Measurements from ENCODE around the gene PHTF1.
A peak's percentile ranks its signal among the peaks of the same experiment; 100 is the strongest.

Gene PHTF1

GRCh38 chr1:113759333-113760101 lies at the start of gene PHTF1:
TSS of gene PHTF1 (minus strand) at chr1:113759486. CDS start at chr1:113758703, 783 bp downstream.
- peak; percentile 42 for DNase-seq (ENCODE audit: low spot score)

DNA sequence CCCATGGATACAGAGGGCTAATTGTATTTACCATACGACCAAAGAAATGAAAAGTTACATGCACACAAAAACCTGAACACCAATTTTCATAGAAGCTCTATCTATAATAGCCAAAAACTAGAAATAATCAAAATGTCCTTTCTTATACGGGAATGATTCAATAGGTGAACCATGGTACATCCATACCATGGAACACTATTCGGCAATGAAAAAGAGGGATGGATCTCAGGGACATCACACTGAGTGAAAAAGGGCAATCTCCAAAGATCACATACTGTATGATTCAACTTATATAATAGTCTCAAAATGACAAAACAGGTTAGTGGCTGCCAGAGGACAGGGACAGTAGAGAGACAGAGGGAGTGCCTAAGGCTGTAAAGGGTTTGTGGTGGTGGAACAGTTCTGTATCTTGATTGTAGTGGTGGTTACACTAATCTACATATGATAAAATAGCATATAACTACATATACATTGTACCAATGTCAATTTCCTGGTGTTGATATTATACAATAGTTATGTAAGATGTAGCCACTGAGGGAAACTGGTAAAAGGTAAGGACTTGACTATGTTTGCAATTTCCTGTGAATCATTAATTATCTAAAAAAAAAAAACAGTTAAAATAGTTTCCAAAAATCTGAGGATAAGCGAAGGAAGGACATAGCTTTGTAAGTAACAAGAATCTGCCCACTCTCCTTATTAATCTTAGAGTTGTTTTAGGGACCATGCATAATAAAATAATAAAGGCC lies 49.3 kb upstream of the PHTF1 start:
- no peak for DNase-seq (ENCODE audit: low spot score)

GRCh38 chr1:113805639-113806038 lies 46.4 kb upstream of the PHTF1 start:
- DNase-seq (ENCODE audit: low spot score) = no peak

- DNase-seq (ENCODE audit: low spot score) = no peak
Observed at GRCh38 chr1:113805256-113805531, 45.9 kb upstream of the PHTF1 start.

- DNase-seq (ENCODE audit: low spot score) = no peak
Observed at GRCh38 chr1:113804421-113805255, 45.4 kb upstream of the PHTF1 start.

DNA sequence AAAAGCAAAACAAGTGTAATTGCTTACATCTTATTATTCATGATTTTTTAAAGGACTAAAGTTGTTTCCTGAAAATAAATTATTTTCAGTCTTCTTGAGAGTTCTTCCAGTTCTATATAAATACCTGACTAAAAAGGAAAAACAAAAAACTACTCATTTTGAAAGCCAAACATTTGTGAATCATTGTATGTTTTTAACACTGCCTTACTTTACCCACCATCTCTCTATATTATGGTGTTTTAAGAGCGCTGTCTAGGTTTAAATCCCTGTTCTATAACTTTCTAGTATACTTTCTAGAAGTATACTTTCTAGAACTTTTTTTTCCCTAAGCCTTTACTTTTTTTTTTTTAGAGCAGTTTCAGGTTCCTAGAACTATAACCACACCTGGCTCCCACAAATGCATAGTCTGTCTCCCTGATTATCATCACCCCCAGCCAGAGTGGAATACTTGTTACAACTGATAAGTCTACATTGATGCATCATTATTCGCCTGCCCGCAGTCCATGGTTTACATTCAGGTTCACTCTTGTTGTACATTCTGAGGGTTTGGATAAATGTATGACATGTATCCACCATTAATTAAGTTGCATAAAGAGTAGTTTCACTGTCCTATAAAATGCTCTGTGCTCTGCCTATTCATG lies 43.2 kb upstream of the PHTF1 start:
- no peak for DNase-seq (ENCODE audit: low spot score)

DNA sequence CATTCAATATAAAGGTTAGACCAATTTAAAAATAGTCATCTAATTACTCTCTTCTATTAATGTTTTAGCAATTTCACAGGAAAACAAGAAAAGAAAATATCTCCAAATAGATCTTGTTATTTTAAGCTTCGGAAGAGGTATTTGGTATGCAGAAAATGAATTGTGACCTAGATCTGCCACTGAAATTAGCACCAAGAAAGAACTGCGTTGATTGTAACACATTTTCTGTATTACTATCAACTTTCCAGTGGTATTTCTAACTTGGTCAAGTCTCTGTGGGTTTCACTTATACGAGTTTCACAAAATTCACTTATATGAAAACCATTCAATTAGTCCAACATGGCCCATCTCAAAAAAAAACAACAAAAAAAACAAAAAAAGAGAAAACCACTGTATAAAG lies 41.2 kb upstream of the PHTF1 start:
- no peak for DNase-seq (ENCODE audit: low spot score)

DNA sequence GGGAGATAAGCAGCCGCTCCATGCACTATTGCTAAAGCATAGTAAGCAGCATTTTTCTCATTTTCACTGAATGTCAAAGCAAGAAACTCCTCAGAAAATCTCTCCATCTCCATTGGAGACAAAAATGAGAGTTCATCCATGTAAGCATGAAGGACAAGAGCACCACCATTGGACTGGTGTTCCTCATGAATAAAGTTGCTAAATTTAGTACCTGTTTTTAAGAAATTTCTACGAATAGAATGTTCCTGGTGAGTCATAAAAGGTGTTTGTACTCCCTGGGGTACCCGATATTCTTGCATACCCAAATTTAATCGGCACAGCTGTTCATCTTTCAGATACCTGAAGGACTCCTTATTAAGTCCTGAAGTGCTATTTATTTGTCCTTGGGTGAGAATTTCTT lies 38.2 kb upstream of the PHTF1 start:
- DNase-seq (ENCODE audit: low spot score) = no peak

DNA sequence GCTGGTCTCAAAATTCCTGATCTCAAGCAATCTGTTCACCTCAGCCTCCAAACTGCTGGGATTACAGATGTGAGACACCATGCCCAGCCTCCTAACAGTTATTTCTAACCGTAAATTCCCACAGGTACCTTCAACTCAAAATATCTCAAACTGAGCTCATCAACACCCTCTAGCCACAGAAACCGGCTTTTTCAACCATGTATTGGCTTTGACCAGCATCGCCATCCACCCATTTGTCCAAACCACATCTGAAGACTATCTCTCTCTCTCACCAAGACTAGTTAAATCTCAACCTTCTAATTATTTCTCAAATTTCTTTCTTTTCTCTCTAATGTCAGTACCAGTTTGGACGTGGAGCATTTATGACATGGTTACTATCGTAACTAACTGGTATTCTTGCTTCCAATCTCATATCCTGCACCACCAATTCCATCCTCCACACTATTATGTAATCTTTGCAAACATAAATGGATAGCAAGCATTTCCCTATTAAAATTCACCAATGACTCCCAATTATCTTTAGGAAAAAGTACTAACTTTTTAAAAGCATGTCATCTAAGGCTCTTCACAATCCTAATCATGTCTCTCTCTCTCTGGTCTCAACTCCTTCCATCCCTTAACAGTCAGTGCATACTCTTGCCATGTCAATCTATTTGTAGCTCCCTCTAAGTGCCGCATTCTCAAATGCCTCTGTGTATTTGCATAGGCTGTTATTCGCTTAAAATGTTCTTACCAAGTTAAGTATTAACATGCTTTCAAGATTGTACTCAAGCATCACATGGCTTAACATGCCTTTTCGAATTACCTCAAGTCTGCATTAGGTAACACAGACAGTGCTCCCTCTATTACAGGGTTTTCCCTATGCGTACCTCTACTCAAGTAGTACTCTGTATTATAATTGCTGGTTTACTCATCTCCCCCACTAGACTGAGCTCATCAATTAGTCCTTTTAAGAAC lies 34.9 kb upstream of the PHTF1 start:
- DNase-seq (ENCODE audit: low spot score) = no peak

- DNase-seq (ENCODE audit: low spot score) = no peak
Observed at GRCh38 chr1:113792986-113793385, 33.7 kb upstream of the PHTF1 start.

DNA sequence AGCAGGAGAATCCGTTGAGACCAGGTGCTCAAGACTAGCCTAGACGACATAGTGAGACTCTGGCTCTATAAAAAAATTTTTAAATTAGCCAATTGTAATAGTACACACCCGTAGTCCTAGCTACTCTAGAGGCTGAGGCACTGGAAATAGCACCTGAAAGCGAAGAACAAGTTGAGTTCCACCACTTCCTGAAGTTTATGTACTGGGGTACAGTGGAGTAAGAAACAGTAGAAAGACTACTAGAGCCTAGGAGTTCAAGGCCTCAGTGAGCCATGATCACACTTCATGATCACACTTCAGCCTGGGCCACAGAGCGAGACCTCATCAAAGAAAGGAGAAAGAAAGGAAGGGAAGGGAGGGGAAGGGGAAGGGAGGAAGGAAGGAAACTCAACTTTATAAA lies 33.2 kb upstream of the PHTF1 start:
- peak; percentile 24 for DNase-seq (ENCODE audit: low spot score)

GRCh38 chr1:113788802-113789201 lies 29.5 kb upstream of the PHTF1 start:
- no peak for DNase-seq (ENCODE audit: low spot score)

- no peak for DNase-seq (ENCODE audit: low spot score)
Observed at GRCh38 chr1:113787663-113788062, 28.4 kb upstream of the PHTF1 start.

DNA sequence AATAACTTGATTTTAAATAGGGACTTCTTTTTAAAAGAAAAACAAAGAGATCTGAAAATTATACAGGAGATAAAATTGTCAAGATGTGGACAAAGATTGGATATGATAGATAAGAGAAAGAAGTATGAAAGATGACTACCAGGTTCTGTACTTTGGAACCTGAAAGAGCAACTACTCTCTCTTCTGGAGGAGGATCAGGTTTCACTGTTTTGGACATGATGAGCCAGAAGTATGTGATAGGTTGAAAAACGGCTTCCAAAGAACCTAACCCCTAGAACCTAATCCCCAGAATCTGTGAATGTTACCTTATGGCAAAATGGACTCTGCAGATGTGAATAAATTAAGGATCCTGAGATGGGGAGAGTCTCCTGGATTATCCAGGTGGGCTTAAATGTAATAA lies 26.8 kb upstream of the PHTF1 start:
- no peak for DNase-seq (ENCODE audit: low spot score)

GRCh38 chr1:113784104-113784779 lies 25.0 kb upstream of the PHTF1 start:
- DNase-seq (ENCODE audit: low spot score) = peak; percentile 39

DNA sequence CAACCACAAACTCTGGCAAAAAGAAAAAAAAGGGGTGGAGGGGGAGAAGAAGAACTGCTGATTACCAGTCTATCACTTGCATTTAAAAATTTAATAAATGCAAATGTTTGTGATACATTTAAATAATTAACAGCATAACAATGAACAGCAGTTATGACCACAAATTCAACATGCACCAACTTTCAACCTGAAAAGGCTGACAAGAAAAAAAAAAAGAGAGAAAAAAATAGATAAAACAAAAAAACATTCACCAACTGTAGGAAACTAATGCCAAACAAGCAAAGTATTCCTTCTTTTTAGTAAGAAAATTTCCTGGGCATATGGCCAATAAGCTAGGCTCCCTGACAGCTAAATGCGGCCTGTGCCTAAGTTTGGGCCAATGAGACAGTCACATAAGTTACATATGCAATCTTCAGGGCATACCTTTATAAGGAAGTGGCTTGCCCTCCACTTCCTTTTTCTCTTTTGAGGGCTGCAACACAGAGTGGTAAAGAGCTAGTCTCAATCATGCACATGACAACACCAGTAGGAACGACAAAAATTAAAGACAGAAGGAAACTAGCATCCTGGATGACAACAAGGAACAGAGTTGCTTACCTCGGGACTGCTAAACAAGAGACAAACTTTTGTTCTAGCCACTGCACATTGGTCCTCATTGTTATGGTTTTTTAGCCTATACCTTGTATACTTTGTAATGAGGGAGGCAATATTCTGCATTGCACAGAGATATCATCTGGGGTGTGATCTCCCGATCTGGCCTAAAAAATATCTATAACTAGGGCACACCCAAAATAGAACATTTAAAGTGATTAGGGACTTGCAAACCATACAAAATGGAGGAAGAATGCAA lies 24.2 kb upstream of the PHTF1 start:
- DNase-seq (ENCODE audit: low spot score) = peak; percentile 74

DNA sequence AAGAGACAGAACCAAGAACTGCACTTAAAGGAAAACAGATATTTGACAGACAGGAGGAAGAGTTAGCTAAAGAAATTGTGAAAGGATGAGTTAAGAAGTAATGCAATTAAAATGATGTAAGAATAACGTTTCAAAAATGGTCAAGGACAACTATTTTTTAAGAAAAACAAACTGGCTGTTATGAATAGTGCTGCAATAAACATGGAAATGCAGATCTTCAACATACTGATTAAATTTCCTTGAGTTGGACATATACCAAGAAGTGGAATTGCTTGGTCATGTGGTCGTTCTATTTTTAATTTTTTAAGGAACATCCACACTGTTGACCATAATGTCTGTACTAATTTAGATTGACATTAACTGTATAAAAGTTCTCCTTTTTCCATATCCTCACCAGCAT lies 23.1 kb upstream of the PHTF1 start:
- no peak for DNase-seq (ENCODE audit: low spot score)

DNA sequence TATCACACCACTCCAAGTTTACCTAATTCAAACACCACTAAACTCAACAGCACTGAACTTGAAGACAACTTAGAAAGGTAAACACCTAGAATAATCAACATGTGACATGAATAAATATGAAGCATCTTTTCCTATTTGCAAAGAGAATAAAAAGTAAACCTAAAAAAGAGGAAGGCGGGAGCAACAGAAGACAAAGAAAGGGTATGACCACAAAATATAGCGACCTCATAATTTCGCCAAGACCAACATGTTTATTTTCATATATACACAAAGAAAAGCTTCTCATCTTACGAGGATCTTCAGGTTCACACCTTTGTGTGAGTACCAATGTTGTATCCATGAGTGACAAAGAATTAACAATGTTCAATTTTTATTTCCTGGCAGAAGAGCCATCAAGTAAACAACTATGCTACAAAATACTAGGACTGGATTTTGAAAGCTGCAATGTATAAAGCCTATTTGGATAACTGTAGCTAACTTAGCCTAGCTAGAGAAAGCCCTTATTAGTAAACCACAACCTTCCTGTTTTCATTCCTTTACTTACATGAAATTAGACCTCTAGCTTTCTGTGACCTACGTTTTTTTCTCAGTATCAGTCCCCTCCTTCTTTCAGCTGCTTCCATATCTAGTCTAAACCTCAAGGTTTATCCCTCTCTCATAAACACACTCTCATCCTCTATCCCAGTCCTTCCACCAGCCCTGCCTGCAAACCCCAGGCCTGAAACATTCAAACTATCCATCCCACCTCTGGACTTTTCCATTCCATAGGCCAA lies 21.3 kb upstream of the PHTF1 start:
- peak; percentile 42 for DNase-seq (ENCODE audit: low spot score)

- no peak for DNase-seq (ENCODE audit: low spot score)
Observed at GRCh38 chr1:113779542-113779941, 20.3 kb upstream of the PHTF1 start.
